Astrocyte (in vitro differentiated cells and primary cell): ENCODE results near the gene GBX1. TPM values are rescaled to one million over a fixed set of nuclear protein-coding genes. Genes with fewer than 3 reads are reported as not detected.

ENCODE experiments used
- DNase-seq: peaks from one replicate; pipeline ENCODE4 v3.0.0-alpha.2; 2010; ENCODE audit warnings: low read depth
- FAIRE-seq: peaks from 2 replicates; lab custom pipeline; 2011; peaks lifted over from hg19 to GRCh38; lab: Jason Lieb, UNC
- H2AFZ ChIP-seq: 2 replicates; pipeline ENCODE4 v1.6.0; 2012; ENCODE audit warnings: low read depth, low read length, inconsistent platforms
- H3K27ac ChIP-seq: 2 replicates; pipeline ENCODE4 v1.5.1; 2011; ENCODE audit warnings: low read depth, low read length, inconsistent platforms
- H3K27me3 ChIP-seq: 2 replicates; pipeline ENCODE4 v1.6.0; 2011; ENCODE audit warnings: low read length, inconsistent platforms; ENCODE audit not compliant: insufficient read depth
- H3K36me3 ChIP-seq: 2 replicates; pipeline ENCODE4 v1.5.1; 2011; ENCODE audit warnings: low read length, inconsistent platforms; ENCODE audit not compliant: insufficient read depth
- H3K4me1 ChIP-seq: 2 replicates; pipeline ENCODE4 v1.5.1; 2011; ENCODE audit warnings: low read length, inconsistent platforms; ENCODE audit not compliant: insufficient read depth
- H3K4me2 ChIP-seq: 2 replicates; pipeline ENCODE4 v1.6.0; 2012; ENCODE audit warnings: low read length, inconsistent platforms
- H3K4me3 ChIP-seq: 2 replicates; pipeline ENCODE4 v1.5.1; 2011; ENCODE audit warnings: low read depth, mild to moderate bottlenecking, low read length, inconsistent platforms; ENCODE audit not compliant: insufficient read depth
- H3K79me2 ChIP-seq: 2 replicates; pipeline ENCODE4 v1.6.0; 2012; ENCODE audit warnings: mild to moderate bottlenecking, low read length, inconsistent platforms; ENCODE audit not compliant: insufficient read depth
- H3K9ac ChIP-seq: 2 replicates; pipeline ENCODE4 v1.6.0; 2012; ENCODE audit warnings: mild to moderate bottlenecking, low read length, inconsistent platforms
- H3K9me3 ChIP-seq: 2 replicates; pipeline ENCODE4 v1.5.1; 2012; ENCODE audit warnings: low read depth, mild to moderate bottlenecking, low read length, inconsistent platforms; ENCODE audit not compliant: insufficient read depth
- H4K20me1 ChIP-seq: 2 replicates; pipeline ENCODE4 v1.6.0; 2012; ENCODE audit warnings: low read length, inconsistent platforms; ENCODE audit not compliant: insufficient read depth
- H3K27ac Mint-ChIP-seq: one replicate; pipeline ENCODE4 v1.8.0; 2021; ENCODE audit warnings: mild to moderate bottlenecking, mixed read lengths; ENCODE audit not compliant: unreplicated experiment
- H3K27me3 Mint-ChIP-seq: one replicate; pipeline ENCODE4 v1.8.0; 2021; ENCODE audit warnings: low read depth, mixed read lengths; ENCODE audit not compliant: unreplicated experiment
- H3K36me3 Mint-ChIP-seq: one replicate; pipeline ENCODE4 v1.8.0; 2021; ENCODE audit warnings: low read depth, mixed read lengths; ENCODE audit not compliant: unreplicated experiment
- H3K4me1 Mint-ChIP-seq: one replicate; pipeline ENCODE4 v1.8.0; 2021; ENCODE audit warnings: low read depth, mixed read lengths; ENCODE audit not compliant: unreplicated experiment
- H3K4me3 Mint-ChIP-seq: one replicate; pipeline ENCODE4 v1.8.0; 2021; ENCODE audit warnings: mild to moderate bottlenecking, moderate library complexity, mixed read lengths; ENCODE audit not compliant: unreplicated experiment
- H3K9me3 Mint-ChIP-seq: one replicate; pipeline ENCODE4 v1.8.0; 2021; ENCODE audit warnings: mild to moderate bottlenecking, mixed read lengths; ENCODE audit not compliant: unreplicated experiment
- EZH2 ChIP-seq: IDR thresholded peaks from 2 replicates; pipeline ENCODE4 v1.6.1; 2012; ENCODE audit warnings: mild to moderate bottlenecking, low read length, inconsistent platforms; ENCODE audit not compliant: insufficient read depth
- total RNA-seq: library from RNA; stranded (reverse); gene quantifications from 2 replicates; pipeline ENCODE4 v1.2.1, GENCODE V29; 2021
- TF ChIP-seq, protein P1 (sequence below): IDR thresholded peaks from 2 replicates; pipeline ENCODE4 v1.5.1; 2011; ENCODE audit warnings: low read depth, mild to moderate bottlenecking, inconsistent platforms, low read length, moderate library complexity; ENCODE audit not compliant: insufficient read depth

Gene GBX1
- total RNA-seq, 1 donor from 2014 or later: not detected

DNA sequence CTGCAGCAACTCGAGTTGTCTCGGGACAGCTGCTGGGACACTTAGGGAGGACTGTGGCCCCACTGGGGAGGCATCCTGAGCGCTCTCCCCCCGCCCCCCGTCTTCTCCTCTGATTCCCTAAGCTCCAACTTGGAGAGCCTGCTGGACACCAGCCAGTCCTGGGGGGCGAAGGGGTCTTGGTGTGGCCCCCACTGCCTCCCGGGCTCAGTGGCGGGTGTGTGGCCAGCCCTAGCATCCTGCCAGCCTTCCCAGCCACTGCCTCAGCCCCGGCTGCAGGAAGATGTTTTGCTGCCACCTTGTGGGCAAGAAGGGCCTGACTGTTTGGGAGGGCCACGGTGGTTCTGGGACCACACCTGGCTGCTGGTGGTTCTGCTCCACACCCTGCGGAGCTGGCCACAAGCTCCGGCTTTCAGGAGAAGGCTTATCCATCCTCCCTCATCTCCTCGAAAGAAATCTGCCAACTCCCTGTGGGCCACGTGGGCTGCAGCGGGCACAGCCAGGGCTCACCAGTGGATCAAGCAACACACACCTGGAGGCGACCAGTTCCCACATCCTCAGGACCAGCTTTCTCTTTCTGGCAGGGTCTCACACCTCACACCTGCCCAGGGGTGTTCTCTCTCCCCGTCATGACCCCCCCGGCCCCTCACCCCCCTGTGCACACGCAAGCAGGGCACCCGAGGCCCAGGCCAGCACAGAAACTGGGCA, 56.4 kb downstream of the GBX1 start:
- FAIRE-seq (no peak), DNase-seq (no peak)
- H3K9ac ChIP-seq: no peak overlapping the region
- H3K36me3 Mint-ChIP-seq: peaks cover 2% of the 10 kb centered on the region
- H3K27ac ChIP-seq: no peak overlapping the region
- H4K20me1 ChIP-seq: peaks cover 82% of the 10 kb centered on the region
- H3K4me2 ChIP-seq: no peak overlapping the region
- no peak overlapping the region for H3K4me3 ChIP-seq
- H3K9me3 Mint-ChIP-seq: no peaks in the 10 kb centered on the region
- H3K27me3 ChIP-seq: no peaks in the 10 kb centered on the region
- peaks cover 76% of the 10 kb centered on the region for H3K79me2 ChIP-seq
- H3K27ac Mint-ChIP-seq: no peak overlapping the region
- H3K4me3 Mint-ChIP-seq: no peak overlapping the region
- no peaks in the 10 kb centered on the region for H3K9me3 ChIP-seq
- peaks cover 37% of the 10 kb centered on the region for H3K4me1 Mint-ChIP-seq
- no peaks in the 10 kb centered on the region for H3K36me3 ChIP-seq
- no peak for TF ChIP-seq EZH2
- TF ChIP-seq, protein P1, sequence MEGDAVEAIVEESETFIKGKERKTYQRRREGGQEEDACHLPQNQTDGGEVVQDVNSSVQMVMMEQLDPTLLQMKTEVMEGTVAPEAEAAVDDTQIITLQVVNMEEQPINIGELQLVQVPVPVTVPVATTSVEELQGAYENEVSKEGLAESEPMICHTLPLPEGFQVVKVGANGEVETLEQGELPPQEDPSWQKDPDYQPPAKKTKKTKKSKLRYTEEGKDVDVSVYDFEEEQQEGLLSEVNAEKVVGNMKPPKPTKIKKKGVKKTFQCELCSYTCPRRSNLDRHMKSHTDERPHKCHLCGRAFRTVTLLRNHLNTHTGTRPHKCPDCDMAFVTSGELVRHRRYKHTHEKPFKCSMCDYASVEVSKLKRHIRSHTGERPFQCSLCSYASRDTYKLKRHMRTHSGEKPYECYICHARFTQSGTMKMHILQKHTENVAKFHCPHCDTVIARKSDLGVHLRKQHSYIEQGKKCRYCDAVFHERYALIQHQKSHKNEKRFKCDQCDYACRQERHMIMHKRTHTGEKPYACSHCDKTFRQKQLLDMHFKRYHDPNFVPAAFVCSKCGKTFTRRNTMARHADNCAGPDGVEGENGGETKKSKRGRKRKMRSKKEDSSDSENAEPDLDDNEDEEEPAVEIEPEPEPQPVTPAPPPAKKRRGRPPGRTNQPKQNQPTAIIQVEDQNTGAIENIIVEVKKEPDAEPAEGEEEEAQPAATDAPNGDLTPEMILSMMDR: peak; percentile 65
- H2AFZ ChIP-seq: no peak overlapping the region
- no peaks in the 10 kb centered on the region for H3K27me3 Mint-ChIP-seq
- peaks cover 25% of the 10 kb centered on the region for H3K4me1 ChIP-seq

DNA sequence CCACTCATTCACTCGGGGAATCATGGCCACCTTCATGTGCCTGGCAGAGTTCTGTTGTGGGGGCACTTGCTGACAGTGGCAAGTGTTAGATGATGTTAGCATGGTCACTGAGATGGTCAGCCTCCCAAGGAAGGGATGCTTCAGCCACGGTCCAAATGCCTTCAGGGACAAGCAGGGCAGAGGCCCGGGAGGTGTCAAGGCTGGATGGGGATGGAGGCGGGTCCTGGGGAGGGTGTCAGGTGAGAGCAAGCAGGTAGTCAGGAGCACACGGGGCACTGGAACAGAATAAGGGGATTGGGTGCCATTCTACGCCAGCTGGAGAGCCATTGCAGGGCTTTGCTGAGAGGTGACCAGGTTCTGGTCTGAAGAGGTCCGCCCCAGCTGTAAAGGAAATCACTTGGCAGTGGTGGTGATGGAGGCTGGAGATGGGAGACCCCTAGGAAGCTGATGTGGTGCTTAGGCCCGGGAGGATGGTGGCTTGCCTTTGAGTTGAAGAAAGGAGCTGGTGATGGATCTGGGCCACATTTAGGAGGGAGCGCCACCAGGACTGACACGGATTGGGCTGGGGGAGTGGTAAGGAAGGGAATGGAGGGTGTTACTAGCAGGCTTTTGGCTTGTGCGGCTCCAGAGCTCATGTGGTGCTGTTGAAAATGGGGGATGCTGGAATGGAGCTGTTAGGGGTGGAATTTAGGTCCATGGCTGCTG, 57.1 kb downstream of the GBX1 start:
- peaks cover 83% of the 10 kb centered on the region for H4K20me1 ChIP-seq
- no peaks in the 10 kb centered on the region for H3K27me3 ChIP-seq
- H3K27ac Mint-ChIP-seq: no peak overlapping the region
- H3K4me1 ChIP-seq: peaks cover 20% of the 10 kb centered on the region
- H3K9ac ChIP-seq: no peak overlapping the region
- no peak overlapping the region for H3K4me3 Mint-ChIP-seq
- no peak overlapping the region for H3K4me2 ChIP-seq
- no peaks in the 10 kb centered on the region for H3K27me3 Mint-ChIP-seq
- H2AFZ ChIP-seq: no peak overlapping the region
- FAIRE-seq: no peak
- H3K36me3 ChIP-seq: no peaks in the 10 kb centered on the region
- H3K4me3 ChIP-seq: no peak overlapping the region
- TF ChIP-seq, protein P1: no peak
- TF ChIP-seq EZH2: no peak
- H3K9me3 ChIP-seq: no peaks in the 10 kb centered on the region
- no peaks in the 10 kb centered on the region for H3K36me3 Mint-ChIP-seq
- H3K27ac ChIP-seq: no peak overlapping the region
- H3K4me1 Mint-ChIP-seq: peaks cover 36% of the 10 kb centered on the region
- no peak for DNase-seq
- H3K9me3 Mint-ChIP-seq: no peaks in the 10 kb centered on the region
- H3K79me2 ChIP-seq: peaks cover 69% of the 10 kb centered on the region
